K562 (cell line): Measurements from ENCODE around the gene NFKBIA. TPM values are rescaled to one million over a fixed set of nuclear protein-coding genes. Genes with fewer than 3 reads are reported as not detected.

Source experiments
- ATF7 ChIP-seq: fragments of 450-650 bp; IDR thresholded peaks from 2 replicates; pipeline ENCODE4 v1.7.1; 2014; ENCODE audit warnings: mild to moderate bottlenecking, moderate library complexity
- CBFA2T2 ChIP-seq: fragments of 450-650 bp; conservative IDR thresholded peaks from 2 replicates; pipeline ENCODE4 v1.6.1; 2017; ENCODE audit warnings: mild to moderate bottlenecking
- CTBP1 ChIP-seq: fragments of 450-650 bp; IDR thresholded peaks from 2 replicates; pipeline ENCODE4 v1.6.1; 2016; ENCODE audit warnings: borderline replicate concordance
- JUNB ChIP-seq: fragments of 450-650 bp; formaldehyde crosslinking; conservative IDR thresholded peaks from 2 replicates; pipeline ENCODE4 v1.4.0; 2020; ENCODE audit warnings: mild to moderate bottlenecking
- KDM1A ChIP-seq, 2 experiments: fragments of 450-650 bp; IDR thresholded peaks; 2 replicates each; pipeline ENCODE4 v1.6.1; 2016; ENCODE audit warnings: mild to moderate bottlenecking in 2 of 2
- MAZ ChIP-seq, 2 experiments: fragments of 450-650 bp in 1 of 2; sonication (generic) in 1 of 2; formaldehyde crosslinking; IDR thresholded peaks in 1 of 2; conservative IDR thresholded peaks in 1 of 2; 2 replicates each; pipeline versions ENCODE4 v1.4.0 to v1.5.0; 2020; ENCODE audit warnings: mild to moderate bottlenecking in 1 of 2, missing genetic modification reagents in 1 of 2
- NFE2 ChIP-seq: IDR thresholded peaks from 2 replicates; pipeline ENCODE4 v1.6.1; 2014; ENCODE audit warnings: antibody characterized with exemption, low read depth
- RBFOX2 ChIP-seq: fragments of 200-400 bp; formaldehyde crosslinking; IDR thresholded peaks from 2 replicates; pipeline ENCODE4 v1.6.1; 2017; ENCODE audit warnings: low read depth, mild to moderate bottlenecking, low read length, moderate library complexity
- TAF9B ChIP-seq: fragments of 450-650 bp; IDR thresholded peaks from 2 replicates; pipeline ENCODE4 v1.6.1; 2018; ENCODE audit warnings: mild to moderate bottlenecking; ENCODE audit not compliant: partially characterized antibody
- TCFL5 ChIP-seq: fragments of 250-450 bp; sonication (Bioruptor Pico); conservative IDR thresholded peaks from 2 replicates; pipeline ENCODE4 v1.6.1; 2021; ENCODE audit warnings: mild to moderate bottlenecking, moderate library complexity, matching md5 sums
- TOE1 ChIP-seq, 2 experiments: fragments of 450-650 bp in 1 of 2; sonication (generic) in 1 of 2; formaldehyde crosslinking in 1 of 2; IDR thresholded peaks; 2 replicates each; pipeline versions ENCODE4 v1.7.1 to v1.8.0; 2016 to 2022; ENCODE audit warnings: borderline replicate concordance in 2 of 2, mild to moderate bottlenecking in 2 of 2, antibody characterized with exemption in 1 of 2, inconsistent platforms in 1 of 2, low read depth in 1 of 2, missing genetic modification reagents in 1 of 2, moderate library complexity in 1 of 2
- TSC22D4 ChIP-seq: fragments of 450-650 bp; IDR thresholded peaks from 2 replicates; pipeline ENCODE4 v1.6.1; 2016; ENCODE audit warnings: missing genetic modification characterization, missing biosample characterization, control low read depth
- ZBTB7A ChIP-seq: IDR thresholded peaks from 2 replicates; pipeline ENCODE4 v1.6.1; 2011; ENCODE audit warnings: low read depth, mild to moderate bottlenecking, low read length, moderate library complexity, borderline replicate concordance; ENCODE audit not compliant: control insufficient read depth
- ZFPM2 ChIP-seq: fragments of 250-450 bp; sonication (Bioruptor Pico); IDR thresholded peaks from 2 replicates; pipeline ENCODE4 v1.5.1; 2022; ENCODE audit warnings: mild to moderate bottlenecking
- ZFX ChIP-seq: sonication (generic); formaldehyde crosslinking; IDR thresholded peaks from 2 replicates; pipeline ENCODE4 v1.8.0; 2022; ENCODE audit warnings: mild to moderate bottlenecking, missing genetic modification reagents, moderate library complexity
- ZNF311 ChIP-seq: fragments of 250-450 bp; sonication (Bioruptor Pico); IDR thresholded peaks from 2 replicates; pipeline ENCODE4 v1.4.0; 2020; ENCODE audit warnings: mild to moderate bottlenecking, moderate library complexity
- ZNF583 ChIP-seq: fragments of 250-450 bp; sonication (Bioruptor Pico); IDR thresholded peaks from 2 replicates; pipeline ENCODE4 v1.4.0; 2020
- ZNF76 ChIP-seq: fragments of 250-450 bp; sonication (Bioruptor Pico); IDR thresholded peaks from 2 replicates; pipeline ENCODE4 v1.4.0; 2020; ENCODE audit warnings: mild to moderate bottlenecking, moderate library complexity, borderline replicate concordance
- polyA plus RNA-seq, 8 experiments: library from polyadenylated mRNA; depleted of rRNA in 4 of 8; stranded (reverse) in 5 of 8; unstranded in 3 of 8; fragments of >200 nt; fragmentation: Nextera tagmentation in 2 of 8; fragmentation: Illumina TruSeq in 1 of 8; extraction: Ambion mirVana in 2 of 8; extraction: Trizol in 1 of 8; gene quantifications; 2 replicates each; pipeline versions ENCODE4 v1.2.1 to v1.2.3, GENCODE V29; 2011 to 2014; ENCODE audit warnings: inconsistent platforms in 1 of 8, missing spikeins in 1 of 8
- total RNA-seq, 7 experiments: library from RNA; depleted of rRNA in 6 of 7; stranded (reverse); fragments of >200 nt in 6 of 7; fragmentation: Illumina TruSeq in 2 of 7; extraction: Trizol in 2 of 7; gene quantifications; 2 replicates each; pipeline versions ENCODE4 v1.2.1 to v1.2.3, GENCODE V29; 2011 to 2021; ENCODE audit warnings: low replicate concordance in 1 of 7
- TF ChIP-seq, protein P1 (sequence below): fragments of 250-450 bp; sonication (Bioruptor Pico); IDR thresholded peaks from 2 replicates; pipeline ENCODE4 v1.9.0; 2021; ENCODE audit warnings: mild to moderate bottlenecking, inconsistent platforms
- TF ChIP-seq, protein P2 (sequence below): fragments of 250-450 bp; sonication (Bioruptor Pico); IDR thresholded peaks from 2 replicates; pipeline ENCODE4 v1.4.0; 2020; ENCODE audit warnings: borderline replicate concordance
- TF ChIP-seq, protein P3 (sequence below): fragments of 450-650 bp; formaldehyde crosslinking; IDR thresholded peaks from 2 replicates; pipeline ENCODE4 v1.4.0; 2020; ENCODE audit warnings: mild to moderate bottlenecking
- TF ChIP-seq, protein P4 (sequence below): fragments of 250-450 bp; sonication (Bioruptor Pico); IDR thresholded peaks from 2 replicates; pipeline ENCODE4 v1.6.1; 2021; ENCODE audit warnings: mild to moderate bottlenecking
- TF ChIP-seq, protein P5 (sequence below): fragments of 250-450 bp; sonication (Bioruptor Pico); IDR thresholded peaks from 2 replicates; pipeline ENCODE4 v1.5.0; 2021

Gene NFKBIA
- total and polyA plus RNA-seq, 9 of the 15 experiments (the other 6 are each of a cell fraction or from before 2014, with no cell fraction given), result 6.9 to 31.8 (median 18.2) TPM

DNA sequence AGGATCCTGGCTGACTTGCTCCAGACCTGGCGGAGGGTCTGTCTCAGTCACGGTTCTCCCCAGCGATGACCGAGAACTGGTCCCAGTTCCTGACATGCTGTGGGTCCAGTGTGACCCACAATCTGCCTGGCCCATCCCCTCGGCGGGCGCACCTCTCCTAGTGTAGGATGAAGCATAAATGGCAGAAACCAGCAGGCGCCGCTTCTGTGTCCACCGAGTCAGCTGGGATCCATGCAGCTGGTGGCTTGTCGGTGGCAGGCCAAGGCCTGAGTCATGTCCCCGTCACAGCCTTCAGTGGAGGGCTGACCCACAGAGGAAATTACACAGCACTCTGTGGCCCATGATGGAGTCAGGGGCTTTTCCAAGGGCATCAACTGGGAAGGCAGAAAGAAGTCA is 38.5 kb downstream of the NFKBIA start (continued):
- TF ChIP-seq, protein P1, sequence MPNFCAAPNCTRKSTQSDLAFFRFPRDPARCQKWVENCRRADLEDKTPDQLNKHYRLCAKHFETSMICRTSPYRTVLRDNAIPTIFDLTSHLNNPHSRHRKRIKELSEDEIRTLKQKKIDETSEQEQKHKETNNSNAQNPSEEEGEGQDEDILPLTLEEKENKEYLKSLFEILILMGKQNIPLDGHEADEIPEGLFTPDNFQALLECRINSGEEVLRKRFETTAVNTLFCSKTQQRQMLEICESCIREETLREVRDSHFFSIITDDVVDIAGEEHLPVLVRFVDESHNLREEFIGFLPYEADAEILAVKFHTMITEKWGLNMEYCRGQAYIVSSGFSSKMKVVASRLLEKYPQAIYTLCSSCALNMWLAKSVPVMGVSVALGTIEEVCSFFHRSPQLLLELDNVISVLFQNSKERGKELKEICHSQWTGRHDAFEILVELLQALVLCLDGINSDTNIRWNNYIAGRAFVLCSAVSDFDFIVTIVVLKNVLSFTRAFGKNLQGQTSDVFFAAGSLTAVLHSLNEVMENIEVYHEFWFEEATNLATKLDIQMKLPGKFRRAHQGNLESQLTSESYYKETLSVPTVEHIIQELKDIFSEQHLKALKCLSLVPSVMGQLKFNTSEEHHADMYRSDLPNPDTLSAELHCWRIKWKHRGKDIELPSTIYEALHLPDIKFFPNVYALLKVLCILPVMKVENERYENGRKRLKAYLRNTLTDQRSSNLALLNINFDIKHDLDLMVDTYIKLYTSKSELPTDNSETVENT (CRISPR knock-in tag), result no peak
- TF ChIP-seq TCFL5 (CRISPR knock-in tag) (no peak), TAF9B (peak; percentile 13), JUNB (CRISPR knock-in tag) (no peak), CBFA2T2 (no peak), NFE2 (0 out of 2 replicates have a peak, but pooled peaks have one; percentile 6), ZNF311 (CRISPR knock-in tag) (peak; percentile 64), RBFOX2 (peak; percentile 49; the same call in 1 of the 2 replicates), TOE1 (IDR thresholded peaks at IDR 0.05; ENCODE audit: borderline replicate concordance) (no peak), TOE1 (CRISPR knock-in tag; IDR thresholded peaks at IDR 0.05; ENCODE audit: borderline replicate concordance, low read depth) (no peak), MAZ (CRISPR knock-in tag; conservative IDR thresholded peaks at IDR 0.05 in 1 of 2, IDR thresholded peaks at IDR 0.05 in 1 of 2) (peak in 1 of 2 experiments; percentile 46; a peak in 1 of 4 replicates), ZFX (CRISPR knock-in tag) (peak; percentile 65; the same call in 1 of the 2 replicates), ZFPM2 (CRISPR knock-in tag) (0 out of 2 replicates have a peak, but pooled peaks have one; percentile 14), ZNF583 (CRISPR knock-in tag) (0 out of 2 replicates have a peak, but pooled peaks have one; percentile 44), TSC22D4 (tag) (no peak), ATF7 (no peak), KDM1A (IDR thresholded peaks at IDR 0.05) (no peak), ZBTB7A (0 out of 2 replicates have a peak, but pooled peaks have one; percentile 15), CTBP1 (no peak), ZNF76 (CRISPR knock-in tag) (no peak)
- TF ChIP-seq, protein P2, sequence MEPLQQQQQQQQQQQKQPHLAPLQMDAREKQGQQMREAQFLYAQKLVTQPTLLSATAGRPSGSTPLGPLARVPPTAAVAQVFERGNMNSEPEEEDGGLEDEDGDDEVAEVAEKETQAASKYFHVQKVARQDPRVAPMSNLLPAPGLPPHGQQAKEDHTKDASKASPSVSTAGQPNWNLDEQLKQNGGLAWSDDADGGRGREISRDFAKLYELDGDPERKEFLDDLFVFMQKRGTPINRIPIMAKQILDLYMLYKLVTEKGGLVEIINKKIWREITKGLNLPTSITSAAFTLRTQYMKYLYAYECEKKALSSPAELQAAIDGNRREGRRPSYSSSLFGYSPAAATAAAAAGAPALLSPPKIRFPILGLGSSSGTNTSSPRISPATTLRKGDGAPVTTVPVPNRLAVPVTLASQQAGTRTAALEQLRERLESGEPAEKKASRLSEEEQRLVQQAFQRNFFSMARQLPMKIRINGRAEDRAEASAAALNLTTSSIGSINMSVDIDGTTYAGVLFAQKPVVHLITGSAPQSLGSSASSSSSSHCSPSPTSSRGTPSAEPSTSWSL (CRISPR knock-in tag), result no peak
- TF ChIP-seq, protein P3, sequence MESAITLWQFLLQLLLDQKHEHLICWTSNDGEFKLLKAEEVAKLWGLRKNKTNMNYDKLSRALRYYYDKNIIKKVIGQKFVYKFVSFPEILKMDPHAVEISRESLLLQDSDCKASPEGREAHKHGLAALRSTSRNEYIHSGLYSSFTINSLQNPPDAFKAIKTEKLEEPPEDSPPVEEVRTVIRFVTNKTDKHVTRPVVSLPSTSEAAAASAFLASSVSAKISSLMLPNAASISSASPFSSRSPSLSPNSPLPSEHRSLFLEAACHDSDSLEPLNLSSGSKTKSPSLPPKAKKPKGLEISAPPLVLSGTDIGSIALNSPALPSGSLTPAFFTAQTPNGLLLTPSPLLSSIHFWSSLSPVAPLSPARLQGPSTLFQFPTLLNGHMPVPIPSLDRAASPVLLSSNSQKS (CRISPR knock-in tag), result no peak
- TF ChIP-seq, protein P4, sequence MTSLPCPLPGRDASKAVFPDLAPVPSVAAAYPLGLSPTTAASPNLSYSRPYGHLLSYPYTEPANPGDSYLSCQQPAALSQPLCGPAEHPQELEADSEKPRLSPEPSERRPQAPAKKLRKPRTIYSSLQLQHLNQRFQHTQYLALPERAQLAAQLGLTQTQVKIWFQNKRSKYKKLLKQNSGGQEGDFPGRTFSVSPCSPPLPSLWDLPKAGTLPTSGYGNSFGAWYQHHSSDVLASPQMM (CRISPR knock-in tag), result no peak
- TF ChIP-seq, protein P5, sequence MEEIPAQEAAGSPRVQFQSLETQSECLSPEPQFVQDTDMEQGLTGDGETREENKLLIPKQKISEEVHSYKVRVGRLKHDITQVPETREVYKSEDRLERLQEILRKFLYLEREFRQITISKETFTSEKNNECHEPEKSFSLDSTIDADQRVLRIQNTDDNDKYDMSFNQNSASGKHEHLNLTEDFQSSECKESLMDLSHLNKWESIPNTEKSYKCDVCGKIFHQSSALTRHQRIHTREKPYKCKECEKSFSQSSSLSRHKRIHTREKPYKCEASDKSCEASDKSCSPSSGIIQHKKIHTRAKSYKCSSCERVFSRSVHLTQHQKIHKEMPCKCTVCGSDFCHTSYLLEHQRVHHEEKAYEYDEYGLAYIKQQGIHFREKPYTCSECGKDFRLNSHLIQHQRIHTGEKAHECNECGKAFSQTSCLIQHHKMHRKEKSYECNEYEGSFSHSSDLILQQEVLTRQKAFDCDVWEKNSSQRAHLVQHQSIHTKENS, result no peak
